PC-3 (cell line): Measurements from ENCODE around the gene FAM209A.

Source experiments
- EZH2 ChIP-seq: fragments of 300-600 bp; sonication (generic); IDR thresholded peaks from one replicate; pipeline ENCODE4 v1.6.1; 2017; ENCODE audit warnings: antibody characterized with exemption, mild to moderate bottlenecking, low read length; ENCODE audit not compliant: unreplicated experiment
- EZH2phosphoT487 ChIP-seq: fragments of 300-600 bp; sonication (generic); IDR thresholded peaks from 2 replicates; pipeline ENCODE4 v1.6.1; 2018; ENCODE audit warnings: mild to moderate bottlenecking, antibody characterized with exemption, low read length, borderline replicate concordance
- TF ChIP-seq, protein P1 (sequence below): fragments of 300-600 bp; sonication (generic); conservative IDR thresholded peaks from 2 replicates; pipeline ENCODE4 v1.5.1; 2017; ENCODE audit warnings: antibody characterized with exemption, low read depth, mild to moderate bottlenecking, low read length

DNA sequence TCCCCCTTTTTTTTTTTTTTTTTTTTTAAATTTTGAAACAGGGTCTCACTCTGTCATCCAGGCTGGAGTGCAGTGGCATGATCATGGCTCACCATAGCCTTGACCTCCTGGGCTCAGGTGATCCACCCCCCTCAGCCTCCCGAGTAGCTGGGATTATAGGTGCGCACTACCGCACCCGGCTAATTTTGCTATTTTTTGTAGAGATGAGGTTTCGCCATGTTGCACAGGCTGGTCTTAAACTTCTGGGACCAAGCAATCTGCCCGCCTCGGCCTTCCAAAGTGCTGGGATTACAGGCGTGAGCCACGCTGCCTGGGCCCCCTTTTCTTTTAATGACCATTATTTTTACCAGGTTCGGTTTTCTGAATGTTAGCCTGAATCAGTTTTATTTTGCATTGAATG is 5.0 kb upstream of the FAM209A start:
- TF ChIP-seq, protein P1, sequence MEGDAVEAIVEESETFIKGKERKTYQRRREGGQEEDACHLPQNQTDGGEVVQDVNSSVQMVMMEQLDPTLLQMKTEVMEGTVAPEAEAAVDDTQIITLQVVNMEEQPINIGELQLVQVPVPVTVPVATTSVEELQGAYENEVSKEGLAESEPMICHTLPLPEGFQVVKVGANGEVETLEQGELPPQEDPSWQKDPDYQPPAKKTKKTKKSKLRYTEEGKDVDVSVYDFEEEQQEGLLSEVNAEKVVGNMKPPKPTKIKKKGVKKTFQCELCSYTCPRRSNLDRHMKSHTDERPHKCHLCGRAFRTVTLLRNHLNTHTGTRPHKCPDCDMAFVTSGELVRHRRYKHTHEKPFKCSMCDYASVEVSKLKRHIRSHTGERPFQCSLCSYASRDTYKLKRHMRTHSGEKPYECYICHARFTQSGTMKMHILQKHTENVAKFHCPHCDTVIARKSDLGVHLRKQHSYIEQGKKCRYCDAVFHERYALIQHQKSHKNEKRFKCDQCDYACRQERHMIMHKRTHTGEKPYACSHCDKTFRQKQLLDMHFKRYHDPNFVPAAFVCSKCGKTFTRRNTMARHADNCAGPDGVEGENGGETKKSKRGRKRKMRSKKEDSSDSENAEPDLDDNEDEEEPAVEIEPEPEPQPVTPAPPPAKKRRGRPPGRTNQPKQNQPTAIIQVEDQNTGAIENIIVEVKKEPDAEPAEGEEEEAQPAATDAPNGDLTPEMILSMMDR = no peak
- TF ChIP-seq EZH2phosphoT487 (no peak), EZH2 (no peak)
